Endothelial cell of umbilical vein (primary cell): ENCODE data around the gene SLA2. TPM values are rescaled to one million over a fixed set of nuclear protein-coding genes. Genes with fewer than 3 reads are reported as not detected.

ENCODE experiments used
- BruUV-seq: library from RNA; stranded (reverse); fragments of 400-500 nt; replicated peaks from 2 replicates; lab custom pipeline; 2021; lab: Mats Ljungman, UMichigan
- CTCF ChIA-PET: fragments of 300-600, 350-600 bp; sonication (Branson Sonifier 250); formaldehyde crosslinking; loops from one replicate; lab custom pipeline; 2021; ENCODE audit warnings: antibody characterized with exemption, inconsistent platforms; lab: Charles Lee
- POLR2A ChIA-PET: fragments of 300-600, 350-600 bp; sonication (Branson Sonifier 250); formaldehyde crosslinking; loops from one replicate; lab custom pipeline; 2021; ENCODE audit warnings: antibody characterized with exemption, inconsistent platforms; lab: Charles Lee
- DNase-seq: peaks from one replicate; pipeline ENCODE4 v3.0.0-alpha.2; 2011; ENCODE audit warnings: low read depth, low spot score
- FAIRE-seq: peaks from 2 replicates; lab custom pipeline; 2011; peaks lifted over from hg19 to GRCh38; lab: Jason Lieb, UNC
- H2AFZ ChIP-seq: 2 replicates; pipeline ENCODE4 v1.6.0; 2012; ENCODE audit warnings: low read depth, low read length, control low read depth, inconsistent platforms
- H3K27ac ChIP-seq: 2 replicates; pipeline ENCODE4 v1.5.1; 2011; ENCODE audit warnings: low read depth, mild to moderate bottlenecking, control low read depth, low read length, moderate library complexity; ENCODE audit not compliant: insufficient read depth
- H3K27me3 ChIP-seq, 2 experiments: 2 replicates each; pipeline versions ENCODE4 v1.6.0 to v1.6.1; 2011; ENCODE audit warnings: low read length in 2 of 2, mixed read lengths in 1 of 2; ENCODE audit not compliant: control insufficient read depth in 2 of 2, insufficient read depth in 2 of 2
- H3K36me3 ChIP-seq, 2 experiments: 2 replicates in 1 of 2; 3 replicates in 1 of 2; pipeline ENCODE4 v1.5.1; 2011; ENCODE audit warnings: low read length in 2 of 2, mild to moderate bottlenecking in 1 of 2, moderate library complexity in 1 of 2; ENCODE audit not compliant: control insufficient read depth in 2 of 2, insufficient read depth in 2 of 2; ENCODE audit errors: extremely low read depth in 1 of 2
- H3K4me1 ChIP-seq: 3 replicates; pipeline ENCODE4 v1.5.1; 2011; ENCODE audit warnings: mild to moderate bottlenecking, low read length; ENCODE audit not compliant: control insufficient read depth, insufficient read depth; ENCODE audit errors: extremely low read depth
- H3K4me2 ChIP-seq: 2 replicates; pipeline ENCODE4 v1.6.1; 2011; ENCODE audit warnings: low read length, control low read depth, mixed read lengths; ENCODE audit not compliant: insufficient read depth
- H3K4me3 ChIP-seq, 3 experiments: fragments of 200-600 bp in 1 of 3; sonication (generic), shearing (Covaris generic) in 1 of 3; replicated peaks in 1 of 3; 2 replicates each; pipeline ENCODE4 v1.5.1; 2011 to 2016; ENCODE audit warnings: control low read depth in 3 of 3, low read length in 3 of 3, mild to moderate bottlenecking in 2 of 3, inconsistent platforms in 1 of 3, low read depth in 1 of 3, moderate library complexity in 1 of 3; ENCODE audit not compliant: insufficient read depth in 1 of 3
- H3K79me2 ChIP-seq: 2 replicates; pipeline ENCODE4 v1.6.0; 2012; ENCODE audit warnings: low read length, inconsistent platforms; ENCODE audit not compliant: control insufficient read depth, insufficient read depth
- H3K9ac ChIP-seq: replicated peaks from 2 replicates; pipeline ENCODE3; 2011; ENCODE audit warnings: low read length, control low read depth; ENCODE audit not compliant: insufficient read depth; ENCODE audit errors: extremely low read depth
- H3K9me1 ChIP-seq: replicated peaks from 3 replicates; pipeline ENCODE4 v1.6.0; 2011; ENCODE audit warnings: mild to moderate bottlenecking, low read length; ENCODE audit not compliant: control insufficient read depth, insufficient read depth; ENCODE audit errors: extremely low read depth
- H3K9me3 ChIP-seq: replicated peaks from 2 replicates; pipeline ENCODE4 v1.5.1; 2012; ENCODE audit warnings: low read length, inconsistent platforms; ENCODE audit not compliant: control insufficient read depth, insufficient read depth
- H4K20me1 ChIP-seq: replicated peaks from 2 replicates; pipeline ENCODE3; 2011; ENCODE audit warnings: mild to moderate bottlenecking, low read length; ENCODE audit not compliant: control insufficient read depth, insufficient read depth; ENCODE audit errors: extremely low read depth
- CTCF ChIP-seq, 2 donors: IDR thresholded peaks; 1 replicate in 1 of 2; 2 replicates in 1 of 2; pipeline ENCODE4 v1.5.1; 2011; ENCODE audit warnings: low read length in 2 of 2, mild to moderate bottlenecking in 2 of 2, moderate library complexity in 2 of 2, control low read depth in 1 of 2, inconsistent platforms in 1 of 2, low read depth in 1 of 2; ENCODE audit not compliant: insufficient read depth in 1 of 2; ENCODE audit errors: extremely low read depth in 1 of 2
- EZH2 ChIP-seq: IDR thresholded peaks from 2 replicates; pipeline ENCODE4 v1.6.1; 2012; ENCODE audit warnings: borderline replicate concordance, low read depth, mild to moderate bottlenecking, moderate library complexity, low read length, inconsistent platforms; ENCODE audit not compliant: severe bottlenecking
- FOS ChIP-seq: IDR thresholded peaks from 2 replicates; pipeline ENCODE4 v1.6.1; 2011; ENCODE audit warnings: mild to moderate bottlenecking, low read length, moderate library complexity, borderline replicate concordance; ENCODE audit not compliant: insufficient read depth
- GATA2 ChIP-seq: IDR thresholded peaks from 2 replicates; pipeline ENCODE4 v1.7.0; 2011; ENCODE audit warnings: low read depth, mild to moderate bottlenecking, moderate library complexity, mixed read lengths, low read length; ENCODE audit not compliant: insufficient read length, insufficient read depth
- JUN ChIP-seq: IDR thresholded peaks from 2 replicates; pipeline ENCODE4 v1.6.1; 2011; ENCODE audit warnings: borderline replicate concordance, low read depth; ENCODE audit not compliant: insufficient read length, insufficient read depth
- MAX ChIP-seq: IDR thresholded peaks from 2 replicates; pipeline ENCODE4 v1.6.1; 2011; ENCODE audit not compliant: insufficient read depth, insufficient read length
- MYC ChIP-seq: IDR thresholded peaks from one replicate; pipeline ENCODE4 v1.6.1; 2011; ENCODE audit warnings: mild to moderate bottlenecking, low read depth, low read length
- POLR2A ChIP-seq: IDR thresholded peaks from 2 replicates; pipeline ENCODE4 v1.6.1; 2012; ENCODE audit warnings: low read depth, mild to moderate bottlenecking, control low read depth, low read length
- POLR2AphosphoS5 ChIP-seq: IDR thresholded peaks from 2 replicates; pipeline ENCODE4 v1.6.1; 2012; ENCODE audit warnings: low read depth, mild to moderate bottlenecking, control low read depth, low read length, moderate library complexity; ENCODE audit not compliant: insufficient read depth
- dilution Hi-C: fragments of 300-500 bp; cut with MboI; formaldehyde crosslinking; loops from one replicate; pipeline ENCODE4 v1.15.0; 2019; ENCODE audit warnings: low sequenced_read_pairs; ENCODE audit not compliant: extremely low pct_ligation_motif_present
- intact Hi-C: fragments of 100-400 bp; cut with micrococcal nuclease; formaldehyde crosslinking; loops from one replicate; pipeline ENCODE4 v1.10.0; 2022
- polyA plus RNA-seq, 4 experiments: library from polyadenylated mRNA; depleted of rRNA in 3 of 4; stranded (reverse) in 3 of 4; unstranded in 1 of 4; fragments of >200 nt; gene quantifications; 2 replicates each; pipeline versions ENCODE4 v1.2.1 to v1.2.3, GENCODE V29; 2011 to 2012; ENCODE audit warnings: missing spikeins in 1 of 4
- total RNA-seq: library from RNA; stranded (reverse); gene quantifications from 2 replicates; pipeline ENCODE4 v1.2.3, GENCODE V29; 2021

Gene SLA2
- total and polyA plus RNA-seq, 2 donors (not counting 3 experiments of a cell fraction or from before 2014, with no cell fraction given): not detected

- Histone ChIP-seq H3K27me3 (no peaks in the 10 kb centered on the region), H2AFZ (no peak overlapping the region), H3K9me3 (no peaks in the 10 kb centered on the region), H3K79me2 (no peaks in the 10 kb centered on the region), H3K9me1 (no peaks in the 10 kb centered on the region), H3K9ac (no peak overlapping the region), H3K4me1 (no peaks in the 10 kb centered on the region), H3K27ac (no peak overlapping the region), H3K4me2 (no peak overlapping the region), H3K36me3 (no peaks in the 10 kb centered on the region), H3K4me3 (no peak overlapping the region), H4K20me1 (no peaks in the 10 kb centered on the region)
- FAIRE-seq (no peak), DNase-seq (no peak)
- TF ChIP-seq POLR2A: no peak
- no peak for TF ChIP-seq POLR2AphosphoS5
- no peak for TF ChIP-seq MYC
- no peak for TF ChIP-seq GATA2
- TF ChIP-seq EZH2: no peak
- no peak for TF ChIP-seq FOS
- no peak for TF ChIP-seq MAX
- TF ChIP-seq CTCF (IDR thresholded peaks at IDR 0.05; ENCODE audit: extremely low read depth in 1 of 2, insufficient read depth in 1 of 2, low read depth in 1 of 2, low read length in 2 of 2): no peak
- TF ChIP-seq JUN: no peak
- dilution Hi-C loops (no loop called here), intact Hi-C loops (loop anchor here (10.0 kb wide), 1 partner anchor 904 kb away; no protein-coding TSS in a partner anchor)
- CTCF ChIA-PET: interaction anchor here (1.0 to 1.3 kb wide), 2 partner anchors 11 to 12 kb away, joined by 3 to 4 read pairs; no protein-coding TSS in a partner anchor
- POLR2A ChIA-PET: no interaction called here
- no TSS peak for BruUV-seq
Measured at GRCh38 chr20:36670665-36671357, 24.8 kb upstream of the SLA2 start.
